HG02798 (cell line): ENCODE results near the gene CHRNG.

ENCODE experiments used
- ATAC-seq: cut with Tn5 transposase; IDR thresholded peaks from one replicate; pipeline ENCODE4 v1.9.1; 2021; ENCODE audit warnings: mild to moderate bottlenecking; ENCODE audit not compliant: unreplicated experiment, poor library complexity

CHRNG gene, protein sequence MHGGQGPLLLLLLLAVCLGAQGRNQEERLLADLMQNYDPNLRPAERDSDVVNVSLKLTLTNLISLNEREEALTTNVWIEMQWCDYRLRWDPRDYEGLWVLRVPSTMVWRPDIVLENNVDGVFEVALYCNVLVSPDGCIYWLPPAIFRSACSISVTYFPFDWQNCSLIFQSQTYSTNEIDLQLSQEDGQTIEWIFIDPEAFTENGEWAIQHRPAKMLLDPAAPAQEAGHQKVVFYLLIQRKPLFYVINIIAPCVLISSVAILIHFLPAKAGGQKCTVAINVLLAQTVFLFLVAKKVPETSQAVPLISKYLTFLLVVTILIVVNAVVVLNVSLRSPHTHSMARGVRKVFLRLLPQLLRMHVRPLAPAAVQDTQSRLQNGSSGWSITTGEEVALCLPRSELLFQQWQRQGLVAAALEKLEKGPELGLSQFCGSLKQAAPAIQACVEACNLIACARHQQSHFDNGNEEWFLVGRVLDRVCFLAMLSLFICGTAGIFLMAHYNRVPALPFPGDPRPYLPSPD

DNA sequence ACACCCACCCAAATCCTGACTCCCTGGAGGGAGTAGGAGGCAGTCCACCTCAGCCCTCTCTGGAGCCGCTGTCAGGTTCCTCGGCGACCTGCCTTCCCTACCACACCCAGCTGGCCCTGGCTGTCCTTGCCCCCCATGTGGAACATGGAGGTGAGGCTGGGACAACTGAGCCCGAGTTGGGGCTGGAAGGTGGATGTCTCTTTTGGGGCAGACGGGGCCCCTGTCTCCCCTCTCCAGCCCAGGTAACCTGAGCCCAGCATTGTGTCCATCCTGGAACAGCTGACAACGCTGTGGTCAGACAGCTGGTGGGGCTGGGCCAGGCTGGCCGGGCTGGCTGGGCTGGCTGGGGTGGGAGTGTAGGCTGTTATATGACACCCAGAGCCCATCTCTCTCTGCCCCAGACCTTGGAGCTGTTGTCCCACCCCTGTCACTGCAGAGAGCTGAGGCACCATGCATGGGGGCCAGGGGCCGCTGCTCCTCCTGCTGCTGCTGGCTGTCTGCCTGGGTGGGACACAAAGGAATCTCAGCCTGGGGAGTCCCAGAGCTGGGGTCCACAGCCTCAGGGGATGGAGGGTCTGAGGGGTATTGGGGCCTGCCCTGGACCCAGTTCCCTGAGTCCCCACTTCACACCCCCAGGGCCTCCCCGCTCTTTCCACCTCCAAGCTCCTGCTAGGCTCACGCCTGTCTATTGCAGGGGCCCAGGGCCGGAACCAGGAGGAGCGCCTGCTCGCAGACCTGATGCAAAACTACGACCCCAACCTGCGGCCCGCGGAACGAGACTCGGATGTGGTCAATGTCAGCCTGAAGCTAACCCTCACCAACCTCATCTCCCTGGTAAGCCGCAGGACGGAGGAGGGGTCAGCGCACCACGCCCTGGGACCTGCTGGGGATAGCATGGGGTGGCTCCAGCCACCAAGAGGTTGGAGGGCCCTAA lies at the start of gene CHRNG:
Gene CHRNG, plus strand, starts transcription at position 395 of the 934 bp plus-strand sequence. Its CDS starts 56 bp downstream, at position 451.
- ATAC-seq = no peak

DNA sequence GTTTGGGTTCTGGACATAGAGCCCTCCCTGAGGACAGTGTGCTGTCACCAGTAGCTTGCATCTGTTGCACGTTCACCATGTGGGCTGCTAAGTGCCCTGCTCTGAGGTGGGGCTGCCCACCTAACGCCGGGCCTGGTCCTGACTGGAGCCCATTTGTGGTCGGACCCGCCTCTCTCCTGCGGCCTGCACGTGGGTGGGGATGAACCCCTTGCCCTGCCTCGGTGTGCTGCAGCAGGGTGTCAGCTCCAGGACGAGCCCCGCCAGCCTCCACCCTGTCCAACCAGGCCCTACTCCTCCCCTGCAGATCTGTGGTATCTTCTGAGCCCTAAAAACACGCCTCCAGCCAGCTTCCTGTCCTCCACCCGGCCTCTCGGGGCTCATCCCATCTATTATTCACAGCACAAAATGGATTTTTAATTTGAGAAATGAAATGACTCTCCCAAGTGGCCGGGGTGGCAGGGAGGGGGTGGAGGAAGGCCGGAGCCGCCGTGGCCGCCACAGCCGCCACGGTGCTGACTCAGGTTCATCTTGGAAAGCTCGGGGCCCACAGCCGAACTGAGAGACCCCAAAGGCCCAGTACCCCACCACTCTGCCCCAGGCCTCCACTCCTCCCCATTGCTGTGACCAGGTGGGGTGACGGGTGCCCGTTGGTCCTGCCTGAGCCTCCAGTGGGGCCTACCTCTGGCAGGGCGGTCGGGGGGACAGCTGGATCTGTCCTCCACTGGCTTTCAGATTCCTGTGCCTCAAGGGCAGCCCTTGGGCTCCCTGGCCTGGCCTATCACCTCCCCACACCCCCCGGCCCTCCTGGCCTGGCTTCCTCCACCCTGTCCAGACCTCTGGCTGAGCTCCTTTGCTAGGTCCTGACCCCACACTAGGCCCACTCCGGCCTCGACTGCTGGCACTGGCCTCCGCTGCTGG lies 49.0 kb upstream of the CHRNG start:
- no peak for ATAC-seq

DNA sequence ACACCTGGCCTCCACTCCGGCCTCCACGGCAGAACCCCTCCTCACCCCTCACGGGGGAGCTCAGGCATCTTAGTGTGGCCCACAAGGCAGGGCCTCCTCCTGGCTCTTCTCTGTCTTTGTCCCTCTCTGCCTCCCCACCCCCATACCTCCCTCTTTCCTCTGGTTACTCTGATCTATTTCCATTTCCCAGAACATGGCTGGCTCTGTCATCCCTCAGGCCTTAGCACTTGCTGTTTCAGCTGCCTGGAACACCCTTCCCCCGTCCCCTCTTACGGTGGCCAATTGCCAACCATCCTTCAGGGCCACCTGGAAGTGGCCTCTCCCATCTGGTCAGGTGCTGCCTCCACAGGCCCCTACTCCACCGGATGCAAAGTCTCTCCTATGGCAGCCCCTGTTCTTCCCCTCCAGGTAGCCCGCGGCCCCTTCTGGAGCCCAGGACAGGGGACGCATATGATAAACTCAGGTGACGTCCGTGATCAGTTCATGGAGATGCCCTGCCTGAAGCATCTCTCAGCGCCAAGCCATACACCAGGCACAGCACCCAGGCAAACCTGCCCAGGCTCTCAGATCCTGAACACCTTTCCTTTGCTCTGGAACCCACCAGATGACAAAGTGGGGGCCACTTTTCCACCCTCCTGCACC lies 48.2 kb upstream of the CHRNG start:
- ATAC-seq = no peak

DNA sequence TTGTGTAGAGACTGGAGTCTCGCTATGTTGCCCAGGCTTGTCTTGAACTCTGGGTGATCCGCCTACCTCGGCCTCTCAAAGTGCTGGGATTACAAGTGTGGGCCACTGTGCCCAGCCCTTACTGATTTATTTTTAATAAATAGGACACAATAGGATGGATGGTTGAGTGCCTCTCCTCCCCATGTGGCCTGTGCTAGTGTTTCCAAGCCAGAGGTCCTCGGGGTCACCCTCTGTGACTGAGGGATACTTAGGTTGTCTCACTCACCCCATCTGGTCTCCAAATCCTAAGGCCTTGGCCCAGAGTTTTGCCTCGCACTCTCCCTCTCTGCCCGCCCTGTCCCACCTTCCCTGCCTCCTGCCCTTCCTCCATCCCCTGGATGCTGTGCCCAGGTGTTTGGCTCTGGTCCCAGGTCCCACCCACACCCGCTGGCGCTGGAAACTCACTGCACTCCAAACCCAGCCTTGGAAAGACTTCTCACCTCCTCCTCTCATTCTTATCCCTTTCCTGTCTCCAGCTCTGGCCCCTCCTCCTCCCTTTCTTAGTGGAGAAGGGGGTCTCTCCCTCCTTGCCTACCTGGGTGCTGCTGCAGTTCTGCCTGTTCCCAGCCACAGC lies 47.1 kb upstream of the CHRNG start:
- no peak for ATAC-seq

DNA sequence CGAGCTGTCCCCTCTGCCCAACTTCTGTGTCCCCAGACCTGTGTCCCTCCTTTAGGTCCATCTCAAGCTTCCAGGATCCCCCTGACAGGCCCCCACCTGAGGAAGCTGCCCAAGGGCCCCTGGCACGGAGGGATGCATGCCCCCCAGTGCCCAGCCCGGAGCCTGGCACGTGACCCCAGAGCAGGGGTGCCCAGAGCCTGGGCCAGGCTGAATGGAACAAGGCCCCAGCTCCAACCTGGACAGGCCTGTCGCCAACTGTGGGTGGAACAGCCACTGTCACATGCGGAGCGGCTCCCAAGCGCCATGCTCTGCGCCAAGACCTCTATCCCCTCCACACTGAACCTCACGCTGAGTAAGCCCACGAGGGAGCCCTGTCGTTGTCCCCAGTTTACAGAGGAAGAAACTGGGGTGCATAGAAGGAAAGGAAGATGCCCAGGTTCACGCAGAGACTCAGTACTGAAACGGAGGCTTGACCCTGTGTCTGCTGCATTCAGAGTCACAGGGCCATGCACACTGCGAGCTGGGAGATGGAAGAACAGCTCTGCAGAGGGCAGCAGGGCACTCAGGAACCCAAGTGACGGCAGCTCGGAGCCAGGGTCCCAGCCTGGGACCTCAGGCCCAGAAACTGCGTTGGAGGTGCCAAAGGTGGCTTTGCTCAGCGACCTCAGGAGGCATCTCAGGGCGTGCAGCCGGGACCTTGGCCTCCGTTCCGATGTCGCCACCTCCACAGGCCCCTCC lies 46.4 kb upstream of the CHRNG start:
- ATAC-seq = no peak

DNA sequence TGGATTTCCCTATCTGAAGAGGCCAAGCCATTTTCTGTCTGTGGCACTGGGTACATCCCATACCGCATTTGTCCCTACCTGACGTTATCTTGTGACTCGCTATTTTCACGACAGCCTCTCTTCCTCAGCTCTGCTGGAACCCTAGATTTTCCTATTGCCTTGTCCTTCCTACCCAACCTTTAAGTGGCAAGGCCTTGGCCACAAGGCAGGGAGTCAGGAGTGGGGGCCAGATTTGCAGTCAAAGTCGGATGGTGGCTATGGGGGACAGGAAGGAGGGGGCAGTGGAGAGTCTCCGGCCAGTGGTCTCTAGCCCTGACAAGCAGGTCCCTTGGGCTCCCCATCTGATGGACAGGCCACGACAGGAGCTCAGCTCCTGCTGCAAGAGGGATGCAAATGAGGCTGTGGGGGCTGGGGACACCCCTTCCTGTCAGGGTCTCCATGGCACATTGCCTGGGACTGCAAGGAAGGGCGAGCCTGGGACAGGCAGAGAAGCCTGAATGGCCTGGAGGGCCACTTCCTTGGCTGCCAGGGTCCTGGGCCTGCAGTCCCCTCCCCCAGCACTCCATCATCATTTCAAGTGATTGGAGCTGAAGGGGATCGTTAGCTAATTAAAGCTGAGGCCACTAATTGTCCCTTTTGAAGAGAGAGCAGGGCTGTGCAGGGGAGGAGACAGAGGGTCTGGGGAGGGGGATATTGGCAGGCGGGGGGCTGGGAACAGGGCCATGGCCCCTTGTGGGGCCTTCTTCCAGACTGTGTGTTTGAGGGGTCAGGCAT lies 45.6 kb upstream of the CHRNG start:
- ATAC-seq = no peak

DNA sequence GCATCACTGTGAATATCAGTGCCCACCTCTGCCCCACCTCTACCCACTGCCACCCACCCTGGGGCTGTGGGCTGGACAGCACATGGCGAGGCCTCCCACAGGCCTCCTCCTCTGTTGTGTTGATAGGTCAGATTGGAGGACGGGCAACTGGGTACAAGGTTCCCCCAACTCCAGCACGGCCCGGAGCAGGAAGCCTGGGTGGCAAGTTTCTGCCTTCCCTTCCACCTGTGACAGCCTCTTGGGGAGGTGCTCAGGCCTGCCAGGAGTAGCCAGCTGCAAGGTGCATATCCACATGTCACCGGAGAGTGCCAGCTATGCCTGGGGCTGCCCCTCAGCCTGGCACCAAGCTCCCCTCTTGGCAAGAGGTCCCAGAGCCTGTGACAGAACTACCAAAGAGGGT lies 45.0 kb upstream of the CHRNG start:
- ATAC-seq = no peak

DNA sequence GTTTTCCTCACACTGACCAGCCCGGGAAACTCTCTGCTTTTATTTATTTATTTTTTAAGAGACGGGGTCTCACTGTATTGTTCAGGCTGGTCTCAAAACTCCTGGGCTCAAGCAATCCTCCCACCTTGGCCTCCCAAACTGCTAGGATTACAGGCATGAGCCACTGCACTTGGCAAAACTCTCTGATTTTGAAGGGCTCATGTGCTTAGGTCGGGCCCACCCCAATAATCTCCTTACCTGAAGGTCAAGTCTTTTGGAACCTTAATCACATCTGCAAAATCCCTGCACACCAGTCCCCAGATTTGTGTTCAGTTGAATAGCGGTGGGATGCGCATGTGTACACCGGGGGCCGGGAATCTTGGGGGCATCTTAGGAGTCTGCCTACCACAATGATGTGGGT lies 44.2 kb upstream of the CHRNG start:
- ATAC-seq = no peak

DNA sequence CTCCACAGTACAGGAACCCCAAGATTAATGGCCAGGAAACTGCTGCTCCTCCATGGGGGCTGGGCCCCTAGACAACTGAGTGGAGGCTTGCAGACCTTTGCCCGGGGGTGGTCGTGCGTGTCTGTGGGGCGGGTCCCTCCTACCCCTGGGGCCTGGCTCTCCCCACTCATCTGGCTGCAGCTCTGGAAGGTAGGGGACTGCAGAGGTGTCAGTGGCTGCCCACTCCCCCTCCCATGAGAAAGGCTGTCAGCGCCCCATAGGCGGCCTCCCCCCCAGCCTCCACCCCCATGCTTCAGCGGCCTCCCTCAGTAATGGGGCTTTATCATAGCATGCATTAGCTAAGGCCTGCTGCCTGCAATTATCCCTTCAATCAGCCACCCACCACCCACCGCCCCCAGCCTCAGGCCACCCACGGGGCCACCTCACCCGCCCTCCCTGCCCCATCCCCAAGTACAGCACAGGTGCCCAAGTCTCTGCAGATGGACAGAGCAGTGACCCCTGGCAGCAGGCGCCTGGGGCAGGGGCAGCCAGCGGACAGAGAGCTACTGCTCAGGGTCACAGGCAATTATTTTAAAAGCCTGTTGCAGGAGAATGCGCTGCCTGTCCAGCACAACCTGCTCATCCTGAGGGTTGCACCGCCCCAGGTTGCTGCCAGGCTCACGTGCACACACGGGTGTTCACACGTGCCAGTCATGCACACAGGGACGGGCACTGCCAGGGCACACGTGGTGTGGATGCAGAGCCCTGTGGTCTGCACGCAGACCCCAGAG lies 42.8 kb upstream of the CHRNG start:
- ATAC-seq = no peak

DNA sequence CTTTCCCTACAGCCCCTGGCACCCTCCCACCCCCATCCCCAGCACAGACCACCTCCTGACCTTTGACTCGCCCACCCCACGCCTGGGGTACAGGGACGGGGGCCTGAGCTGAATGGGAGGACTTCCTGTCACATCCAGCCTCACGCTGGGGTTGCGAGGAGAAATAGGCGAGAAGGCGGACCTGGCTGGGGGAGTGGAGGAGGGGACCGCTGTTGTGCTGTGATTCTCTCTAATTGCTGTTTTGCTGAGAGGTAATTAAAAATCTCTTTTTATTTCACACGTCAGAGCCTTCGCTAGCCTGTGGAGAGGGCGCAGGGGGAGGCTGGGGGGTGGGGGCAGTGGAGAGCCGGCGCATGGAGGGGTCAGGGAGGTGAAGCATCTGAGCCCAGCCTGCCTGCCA lies 42.1 kb upstream of the CHRNG start:
- no peak for ATAC-seq

DNA sequence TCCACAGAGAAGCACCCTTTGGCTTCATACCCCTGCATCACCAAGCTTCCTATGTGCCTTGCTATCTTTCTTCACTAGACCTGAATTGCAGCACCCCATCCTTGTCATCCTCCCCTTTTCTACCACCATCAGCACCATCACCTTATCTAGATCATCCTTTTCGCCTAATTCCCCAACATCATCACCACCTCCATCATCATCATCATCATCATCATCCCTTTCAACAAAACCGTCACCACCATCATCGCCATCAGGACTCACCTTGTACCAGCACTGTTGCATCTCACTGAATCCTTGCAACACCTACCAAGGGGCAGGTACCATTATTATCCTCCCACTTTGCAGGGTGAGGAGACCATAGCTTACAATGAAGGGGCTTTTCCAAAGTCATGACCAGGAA lies 41.0 kb upstream of the CHRNG start:
- no peak for ATAC-seq

DNA sequence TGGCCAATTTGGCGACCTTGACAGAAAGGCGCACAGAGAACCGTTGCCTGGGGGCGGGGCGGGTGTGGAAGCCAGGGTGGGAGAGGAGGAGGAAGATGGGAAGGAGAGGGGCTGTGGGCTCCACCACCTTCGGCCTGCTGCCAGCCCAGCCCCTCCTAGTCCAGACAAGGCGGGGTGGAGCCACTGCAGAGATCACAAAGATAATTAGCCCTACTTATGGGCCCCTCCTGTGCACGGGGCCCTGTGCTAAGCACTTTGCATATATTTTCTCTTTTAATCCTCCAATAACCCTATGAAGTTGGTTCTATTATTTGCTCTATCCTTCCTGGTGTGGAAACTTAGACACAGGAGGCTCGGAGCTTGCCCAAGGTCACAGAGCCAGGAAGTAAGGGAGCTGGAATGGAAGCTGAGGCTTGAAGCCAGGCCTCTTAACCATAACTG lies 38.1 kb upstream of the CHRNG start:
- no peak for ATAC-seq

DNA sequence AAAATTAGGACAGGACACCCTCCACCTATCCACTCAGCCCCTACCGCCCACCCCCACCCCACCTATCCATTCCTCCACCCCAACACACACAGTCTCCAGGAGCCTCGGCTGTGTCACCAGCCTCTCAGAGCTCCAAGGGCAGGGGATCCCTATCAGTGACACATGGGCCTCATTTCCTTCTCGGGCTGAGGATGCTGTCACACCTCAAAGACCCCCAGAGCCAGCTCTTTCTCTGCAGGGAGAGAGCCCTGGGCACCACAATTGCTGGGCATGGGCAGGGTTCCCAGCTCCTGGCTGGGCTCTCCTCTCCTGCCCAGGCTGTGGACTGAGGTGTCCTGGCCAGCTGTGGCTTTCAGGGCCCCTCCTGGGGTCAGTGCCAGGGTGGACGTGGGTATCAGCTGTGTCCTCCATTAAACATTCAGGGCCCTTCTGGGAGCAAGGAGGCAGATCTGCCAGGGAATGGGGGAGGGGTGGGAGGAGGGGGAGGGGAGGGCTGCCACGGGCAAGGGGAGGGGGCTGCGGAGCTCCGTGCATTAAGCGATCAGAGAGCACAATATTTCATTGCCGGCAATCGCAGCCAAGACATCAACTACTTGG lies 37.6 kb upstream of the CHRNG start:
- no peak for ATAC-seq

DNA sequence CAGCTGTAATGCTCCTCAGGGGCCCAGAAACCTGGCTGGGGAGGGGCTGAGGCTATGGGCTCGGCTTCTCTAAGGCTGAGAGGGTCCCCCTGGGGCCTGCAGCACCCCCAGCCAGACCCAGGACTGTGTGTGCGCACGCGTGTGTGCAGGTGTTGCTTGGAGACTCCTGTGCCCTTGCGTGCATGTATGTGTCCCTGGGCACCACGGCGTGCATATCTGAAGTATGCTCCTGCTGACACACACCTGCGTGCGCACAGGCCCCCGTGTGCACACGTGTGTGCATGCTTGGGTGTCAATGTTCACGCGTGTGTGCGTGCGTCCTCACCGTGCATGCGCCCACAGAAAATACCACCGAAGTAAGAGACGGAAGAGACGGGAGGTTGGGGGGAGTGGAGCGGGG lies 37.0 kb upstream of the CHRNG start:
- ATAC-seq = no peak

DNA sequence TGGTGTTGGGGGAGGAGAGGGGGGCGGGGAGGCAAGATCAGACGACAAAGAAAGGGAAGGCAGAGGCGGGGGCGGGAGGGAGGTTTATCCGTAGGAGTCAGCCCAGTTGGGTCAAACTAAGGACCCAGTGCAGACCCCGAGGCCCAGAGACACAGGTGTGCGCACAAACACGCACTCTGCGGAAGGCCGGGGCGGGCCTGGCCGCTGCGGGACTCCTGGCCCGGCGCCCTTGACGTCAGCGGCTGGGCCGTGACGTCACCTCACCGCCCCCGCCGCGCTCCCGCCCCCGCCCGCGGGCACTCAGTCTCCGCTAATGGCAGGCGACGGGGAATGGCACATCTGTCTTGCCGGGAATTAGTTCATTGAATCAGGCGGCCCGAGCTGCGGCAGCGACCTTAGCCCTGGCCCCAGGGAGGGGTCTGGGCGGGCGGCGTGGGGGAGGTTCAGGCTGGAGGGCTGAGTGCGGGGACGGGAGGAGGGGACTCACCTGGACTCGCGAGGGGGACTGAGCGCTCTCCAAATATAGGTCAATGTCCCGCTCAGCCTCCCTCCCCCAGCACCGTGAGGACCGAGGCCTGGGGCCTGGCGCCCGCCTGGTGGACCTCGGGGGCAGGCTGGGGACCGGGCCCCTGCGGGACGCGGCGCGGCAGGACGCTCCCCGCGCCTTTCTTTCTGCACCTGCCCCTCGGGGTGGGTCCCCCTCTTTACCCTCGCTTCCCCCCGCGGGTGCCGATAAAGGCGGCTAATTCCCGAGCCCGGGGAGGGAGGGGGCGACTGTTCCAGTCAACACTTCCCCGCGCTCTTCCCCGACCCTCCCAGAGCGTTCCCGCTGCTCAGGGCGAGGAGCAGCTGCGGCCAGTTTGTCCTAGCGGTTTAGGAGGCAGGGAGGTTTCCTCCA lies 36.3 kb upstream of the CHRNG start:
- ATAC-seq = no peak
